Stimulated activated naive CD8-positive, alpha-beta T cell treated with anti-CD3 and anti-CD28 coated beads, Interleukin-15, Interleukin-2, amounts not matched to agents 100 ng/mL and 50 ng/mL, for 24 hours (primary cell): ENCODE measurements around the gene APOBEC4.
A peak's percentile ranks its signal among the peaks of the same experiment; 100 is the strongest.
"Not testable (repeated sequence)": the region's sequence is repeated elsewhere in the genome, so short reads cannot be mapped to it uniquely, and the experiment has no call there.

ENCODE experiments used
- H3K27ac Mint-ChIP-seq: one replicate; pipeline ENCODE4 v1.8.0; 2021; ENCODE audit warnings: mild to moderate bottlenecking, mixed read lengths
- H3K27me3 Mint-ChIP-seq: one replicate; pipeline ENCODE4 v1.8.0; 2021; ENCODE audit warnings: mixed read lengths
- H3K36me3 Mint-ChIP-seq: one replicate; pipeline ENCODE4 v1.8.0; 2021; ENCODE audit warnings: low read depth, mixed read lengths
- H3K4me1 Mint-ChIP-seq: one replicate; pipeline ENCODE4 v1.8.0; 2021; ENCODE audit warnings: low read depth, mixed read lengths
- H3K4me3 Mint-ChIP-seq: one replicate; pipeline ENCODE4 v1.8.0; 2021; ENCODE audit warnings: mild to moderate bottlenecking, mixed read lengths
- H3K9me3 Mint-ChIP-seq: one replicate; pipeline ENCODE4 v1.8.0; 2021; ENCODE audit warnings: mixed read lengths

Gene APOBEC4

DNA sequence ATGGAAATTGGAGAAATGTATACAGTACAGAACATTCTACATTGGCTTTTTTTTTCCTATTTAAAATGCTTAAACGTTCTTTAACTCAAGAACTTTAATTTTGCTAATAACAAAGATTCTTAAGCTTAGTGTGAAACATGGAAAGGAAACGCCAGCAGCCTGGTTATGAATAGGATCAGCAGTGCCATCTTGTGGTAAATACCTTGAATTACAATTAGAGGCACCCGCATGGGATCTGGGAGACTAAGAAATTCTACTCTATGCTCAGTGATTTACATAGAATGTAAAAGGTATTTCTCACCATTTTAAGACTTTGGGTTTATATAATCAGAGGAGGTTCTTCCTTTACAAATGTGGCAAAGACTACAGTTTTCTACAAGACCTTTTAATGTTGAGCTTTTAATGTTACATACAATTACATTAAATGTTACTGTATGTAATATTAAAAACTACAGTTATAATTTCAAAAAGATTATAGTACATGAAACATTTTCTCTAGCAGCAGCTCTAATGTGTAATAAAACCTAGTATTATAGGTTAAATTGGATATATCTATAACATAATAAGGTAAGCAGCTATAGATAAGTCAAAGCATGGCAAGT is 32.1 kb upstream of the APOBEC4 start:
- Mint-ChIP-seq H3K9me3 (no peaks in the 10 kb centered on the region), H3K27me3 (peaks cover 13% of the 10 kb centered on the region), H3K4me1 (peaks cover 10% of the 10 kb centered on the region), H3K27ac (no peak overlapping the region), H3K36me3 (no peaks in the 10 kb centered on the region), H3K4me3 (no peak overlapping the region)

DNA sequence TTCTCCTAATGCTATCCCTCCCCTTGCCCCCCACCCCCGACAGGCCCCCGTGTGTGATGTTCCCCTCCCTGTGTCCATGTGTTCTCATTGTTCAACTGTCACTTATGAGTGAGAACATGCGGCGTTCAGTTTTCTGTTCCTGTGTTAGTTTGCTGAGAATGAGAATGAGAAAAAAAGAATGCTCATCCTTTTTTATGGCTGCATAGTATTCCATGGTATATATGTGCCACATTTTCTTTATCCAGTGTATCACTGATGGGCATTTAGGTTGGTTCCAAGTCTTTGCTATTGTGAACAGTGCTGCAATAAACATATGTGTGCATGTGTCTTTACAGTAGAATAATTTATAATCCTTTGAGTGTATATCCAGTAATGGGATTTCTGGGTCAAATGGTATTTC is 26.2 kb upstream of the APOBEC4 start:
- H3K4me1 Mint-ChIP-seq, H3K4me3 Mint-ChIP-seq, H3K27ac Mint-ChIP-seq, H3K9me3 Mint-ChIP-seq, H3K36me3 Mint-ChIP-seq: not testable (repeated sequence)
- H3K27me3 Mint-ChIP-seq, result peaks cover 13% of the 10 kb centered on the region

DNA sequence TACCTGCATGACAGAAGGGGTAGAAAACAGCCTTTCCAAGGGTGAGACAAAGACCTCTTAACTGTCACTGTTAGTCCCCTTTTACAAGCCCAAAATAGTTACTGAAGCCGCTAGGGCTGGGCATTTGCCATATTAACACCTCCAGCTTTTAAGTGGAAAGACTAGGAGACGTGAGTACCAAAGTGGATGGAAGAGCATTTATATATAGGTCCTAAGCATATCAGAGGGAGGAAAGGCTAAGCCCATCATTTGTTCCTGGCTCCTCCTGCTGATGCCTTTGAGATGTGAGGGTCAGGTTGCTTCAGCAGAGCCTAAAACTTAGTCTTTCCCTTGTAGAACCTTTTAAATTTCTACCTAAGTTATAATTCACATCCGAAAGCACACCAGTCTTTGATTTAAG is 25.7 kb upstream of the APOBEC4 start:
- Mint-ChIP-seq H3K9me3 (no peaks in the 10 kb centered on the region), H3K27me3 (peaks cover 13% of the 10 kb centered on the region), H3K4me3 (no peak overlapping the region), H3K36me3 (no peaks in the 10 kb centered on the region), H3K4me1 (peaks cover 2% of the 10 kb centered on the region), H3K27ac (no peak overlapping the region)

DNA sequence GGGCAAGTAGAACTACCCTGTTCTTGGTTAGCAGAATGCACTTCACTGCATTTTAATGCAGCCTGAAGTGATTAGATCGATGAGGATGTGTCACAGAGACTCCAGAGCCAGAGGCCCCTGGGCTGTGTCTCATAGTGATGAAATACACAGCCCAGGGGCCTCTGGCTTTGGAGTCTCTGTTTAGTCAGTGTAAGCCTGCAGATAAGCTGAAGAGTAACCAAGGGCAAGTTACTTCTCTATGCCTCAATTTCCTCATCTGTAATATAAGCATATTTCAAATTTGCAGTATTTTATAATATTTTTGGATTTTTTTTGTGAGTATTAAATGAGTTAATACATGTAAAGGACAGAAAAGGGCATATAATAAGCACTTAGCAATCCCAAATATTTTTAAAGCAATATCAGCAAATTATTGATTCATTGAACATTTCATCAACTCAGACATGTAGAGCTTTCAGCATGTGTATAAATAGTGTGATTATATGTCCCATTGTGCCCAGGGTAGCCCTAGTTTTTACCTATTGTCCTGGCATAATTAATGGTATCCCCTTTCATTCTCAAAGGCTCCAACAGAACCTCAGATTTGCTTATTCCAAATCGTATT is 23.6 kb upstream of the APOBEC4 start:
- Mint-ChIP-seq H3K9me3 (no peaks in the 10 kb centered on the region), H3K27ac (no peak overlapping the region), H3K4me3 (no peak overlapping the region), H3K27me3 (peaks cover 7% of the 10 kb centered on the region), H3K36me3 (peaks cover 3% of the 10 kb centered on the region), H3K4me1 (no peaks in the 10 kb centered on the region)

DNA sequence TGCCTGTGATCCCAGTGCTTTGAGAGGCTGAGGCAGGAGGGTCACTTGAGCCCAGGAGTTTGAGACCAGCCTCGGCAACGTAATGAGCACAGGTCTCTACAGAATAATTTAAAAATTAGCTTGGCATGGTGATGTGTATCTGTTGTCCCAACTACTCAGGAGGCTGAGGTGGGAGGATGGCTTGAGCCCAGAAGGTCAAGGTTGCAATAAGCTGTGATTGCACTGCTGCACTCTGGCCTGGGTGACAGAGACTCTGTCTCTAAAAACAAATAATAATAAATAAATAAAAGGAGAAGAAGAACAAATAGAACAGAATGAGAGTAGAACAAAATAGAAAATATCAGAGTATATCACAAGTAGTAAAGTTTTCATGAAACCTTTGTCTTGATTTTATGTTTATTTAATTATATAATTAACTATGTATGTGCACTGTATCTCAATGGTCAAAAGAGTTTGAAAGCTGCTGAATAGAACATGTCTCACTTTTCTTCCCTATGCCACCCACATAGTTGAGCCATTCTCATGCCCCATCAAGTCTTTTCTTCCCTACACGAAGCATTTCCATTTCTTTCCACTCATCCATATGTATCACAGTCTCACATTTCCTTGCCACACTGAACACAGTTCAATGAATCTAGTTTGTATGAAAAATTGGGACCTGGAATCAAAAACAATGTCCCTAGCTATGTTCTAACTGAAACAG is 22.9 kb upstream of the APOBEC4 start:
- H3K27me3 Mint-ChIP-seq, result peaks cover 7% of the 10 kb centered on the region
- peaks cover 3% of the 10 kb centered on the region for H3K36me3 Mint-ChIP-seq
- no peaks in the 10 kb centered on the region for H3K9me3 Mint-ChIP-seq
- no peak overlapping the region for H3K4me3 Mint-ChIP-seq
- no peak overlapping the region for H3K27ac Mint-ChIP-seq
- no peaks in the 10 kb centered on the region for H3K4me1 Mint-ChIP-seq

DNA sequence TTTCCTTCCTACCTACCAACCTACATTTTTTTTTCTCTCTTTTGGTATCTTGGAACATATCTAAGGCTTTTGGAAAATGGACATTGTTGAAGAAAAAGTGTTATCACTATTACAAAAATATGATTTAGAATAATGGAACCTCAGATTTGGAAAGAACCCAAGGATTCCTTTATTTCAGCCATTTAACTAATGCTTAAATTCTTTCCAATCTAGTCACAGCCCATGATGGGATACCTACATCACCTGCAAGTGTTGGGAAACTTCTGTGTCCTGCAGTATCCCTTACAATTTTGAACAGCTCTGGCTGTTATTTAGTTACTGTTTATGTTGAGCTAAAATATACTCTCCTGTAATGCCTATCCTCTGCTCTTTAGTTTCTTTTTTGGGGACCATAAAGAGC is 22.3 kb upstream of the APOBEC4 start:
- Mint-ChIP-seq H3K36me3 (peaks cover 3% of the 10 kb centered on the region), H3K9me3 (no peaks in the 10 kb centered on the region), H3K4me1 (no peaks in the 10 kb centered on the region), H3K27ac (no peak overlapping the region), H3K27me3 (peaks cover 10% of the 10 kb centered on the region), H3K4me3 (no peak overlapping the region)

DNA sequence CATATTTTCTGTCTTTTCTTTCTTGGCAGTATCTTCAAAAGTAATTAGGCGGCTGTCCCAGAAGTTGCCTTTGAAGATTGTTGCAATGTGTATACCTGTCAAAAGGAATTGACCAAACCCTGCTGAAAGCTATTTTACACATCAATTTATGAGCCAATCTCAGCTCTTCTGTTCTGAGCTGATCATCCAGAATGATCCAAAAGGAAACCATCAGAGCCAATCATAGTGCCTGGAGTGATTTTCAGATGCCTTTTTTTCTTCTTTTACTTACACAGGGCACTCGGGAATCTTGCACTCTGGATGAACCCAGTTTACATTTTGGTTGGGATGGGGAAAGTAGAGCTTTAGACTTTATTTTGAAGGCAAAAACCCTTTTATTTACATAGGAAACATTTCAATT is 21.8 kb upstream of the APOBEC4 start:
- Mint-ChIP-seq H3K27me3 (peaks cover 10% of the 10 kb centered on the region), H3K4me3 (no peak overlapping the region), H3K9me3 (no peaks in the 10 kb centered on the region), H3K4me1 (no peaks in the 10 kb centered on the region), H3K27ac (no peak overlapping the region), H3K36me3 (peaks cover 3% of the 10 kb centered on the region)

DNA sequence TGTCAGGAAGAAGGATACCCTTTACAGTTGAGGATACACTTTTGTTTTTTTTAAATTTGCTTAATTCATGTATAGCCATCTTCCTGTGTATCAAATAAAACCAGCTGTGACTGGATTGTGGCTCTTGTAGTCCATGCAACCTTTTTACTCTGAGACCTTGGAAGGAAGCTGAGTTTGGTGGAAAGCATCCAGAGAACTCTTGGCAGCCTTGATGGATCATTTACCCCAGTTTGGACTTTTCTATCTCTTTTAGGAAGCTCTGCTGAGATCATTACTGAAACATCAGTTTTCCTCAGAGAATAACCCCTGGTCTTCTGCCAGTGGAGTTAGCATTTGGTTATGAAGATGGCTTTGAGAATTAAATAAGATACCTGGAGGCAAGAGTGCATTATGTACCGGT is 21.2 kb upstream of the APOBEC4 start:
- no peaks in the 10 kb centered on the region for H3K4me1 Mint-ChIP-seq
- H3K36me3 Mint-ChIP-seq, result peaks cover 3% of the 10 kb centered on the region
- no peaks in the 10 kb centered on the region for H3K9me3 Mint-ChIP-seq
- H3K27ac Mint-ChIP-seq, result no peak overlapping the region
- peaks cover 10% of the 10 kb centered on the region for H3K27me3 Mint-ChIP-seq
- H3K4me3 Mint-ChIP-seq, result no peak overlapping the region

DNA sequence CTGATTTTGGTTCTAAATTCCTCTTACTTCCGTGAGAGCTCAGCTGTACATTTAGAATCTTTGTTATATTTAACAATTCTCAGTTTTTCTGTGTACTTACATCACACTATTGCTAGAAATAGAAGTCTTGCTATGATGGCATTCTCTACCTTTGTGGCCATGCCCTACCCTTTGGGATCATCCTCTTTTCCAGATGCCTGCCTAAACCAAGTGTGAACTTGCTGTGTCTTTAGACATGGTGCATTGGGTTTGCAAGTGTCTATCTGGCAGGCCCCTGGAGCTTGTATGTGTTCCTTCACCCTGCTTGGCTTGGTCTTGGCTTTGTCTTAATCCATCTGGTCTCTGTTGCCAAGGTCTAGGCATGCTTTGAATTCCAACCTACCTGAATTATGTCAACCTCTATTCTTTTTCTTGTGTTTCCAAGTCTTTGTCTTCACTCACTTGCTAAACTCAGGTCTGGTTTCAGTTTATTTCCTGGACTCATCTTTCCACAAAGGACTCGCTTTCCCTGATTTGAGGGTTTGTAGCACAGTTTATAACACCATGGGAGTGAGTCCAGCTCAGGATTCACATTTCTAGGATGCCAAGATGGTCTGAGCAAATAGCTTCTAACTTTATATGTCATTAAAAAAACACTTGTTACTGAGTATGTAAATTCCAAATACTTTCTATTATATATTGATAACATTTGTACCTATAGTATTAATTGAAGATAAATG is 20.6 kb upstream of the APOBEC4 start:
- no peaks in the 10 kb centered on the region for H3K4me1 Mint-ChIP-seq
- H3K4me3 Mint-ChIP-seq, result no peak overlapping the region
- peaks cover 3% of the 10 kb centered on the region for H3K36me3 Mint-ChIP-seq
- H3K9me3 Mint-ChIP-seq, result no peaks in the 10 kb centered on the region
- H3K27me3 Mint-ChIP-seq, result peaks cover 10% of the 10 kb centered on the region
- H3K27ac Mint-ChIP-seq, result no peak overlapping the region

- H3K27ac Mint-ChIP-seq, result no peak overlapping the region
- peaks cover 3% of the 10 kb centered on the region for H3K36me3 Mint-ChIP-seq
- H3K4me3 Mint-ChIP-seq, result no peak overlapping the region
- no peaks in the 10 kb centered on the region for H3K9me3 Mint-ChIP-seq
- no peaks in the 10 kb centered on the region for H3K4me1 Mint-ChIP-seq
- H3K27me3 Mint-ChIP-seq, result peaks cover 10% of the 10 kb centered on the region
Observed at GRCh38 chr1:183670169-183670568, 17.1 kb upstream of the APOBEC4 start.

DNA sequence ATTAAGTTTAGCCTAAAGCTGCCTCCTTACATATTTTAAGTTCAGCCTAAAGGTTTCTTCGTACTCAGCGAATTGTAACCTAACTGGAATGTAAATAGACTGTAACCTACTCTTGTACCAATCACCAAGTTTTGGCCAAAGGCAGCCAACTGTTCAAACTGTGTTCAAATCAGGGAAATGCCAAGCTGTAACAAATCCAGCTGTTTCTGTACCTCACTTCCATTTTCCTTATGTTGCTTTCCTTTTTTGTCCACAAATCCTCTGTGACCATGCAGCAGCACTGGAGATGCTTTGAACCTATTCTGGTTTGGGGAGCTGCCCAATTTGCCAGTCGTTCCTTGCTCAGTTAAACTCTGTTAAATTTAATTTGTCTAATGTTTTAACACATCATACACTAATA is 3.2 kb upstream of the APOBEC4 start:
- no peaks in the 10 kb centered on the region for H3K9me3 Mint-ChIP-seq
- peaks cover 29% of the 10 kb centered on the region for H3K4me1 Mint-ChIP-seq
- H3K36me3 Mint-ChIP-seq, result no peaks in the 10 kb centered on the region
- no peak overlapping the region for H3K4me3 Mint-ChIP-seq
- H3K27ac Mint-ChIP-seq, result no peak overlapping the region
- H3K27me3 Mint-ChIP-seq, result no peaks in the 10 kb centered on the region

DNA sequence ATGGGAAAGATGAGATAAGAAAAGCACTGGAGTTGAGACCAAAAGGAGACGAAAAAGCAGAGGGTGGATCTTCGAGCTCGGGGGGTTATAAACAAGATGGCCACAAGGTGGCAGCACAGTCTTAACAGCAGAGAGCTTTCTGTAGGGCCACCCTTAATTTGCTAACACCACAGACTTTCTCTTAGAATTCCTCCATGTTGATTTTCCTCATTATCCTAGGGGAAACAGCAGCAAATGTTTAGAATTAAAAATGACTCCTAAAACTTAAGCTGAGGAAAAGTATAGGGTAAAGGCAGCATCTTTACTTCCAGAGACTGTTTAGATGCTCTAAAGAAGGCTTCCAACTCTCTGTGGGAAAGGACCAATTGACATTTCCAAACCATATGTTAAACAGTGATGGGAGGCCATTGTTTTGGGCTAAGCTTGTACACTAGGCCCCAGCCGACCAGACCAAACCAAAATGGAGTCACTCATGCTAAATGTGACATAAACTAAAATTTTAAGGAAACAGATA is 2.5 kb upstream of the APOBEC4 start:
- Mint-ChIP-seq H3K27me3 (no peaks in the 10 kb centered on the region), H3K4me1 (peaks cover 31% of the 10 kb centered on the region), H3K27ac (no peak overlapping the region), H3K4me3 (no peak overlapping the region), H3K9me3 (no peaks in the 10 kb centered on the region), H3K36me3 (no peaks in the 10 kb centered on the region)

DNA sequence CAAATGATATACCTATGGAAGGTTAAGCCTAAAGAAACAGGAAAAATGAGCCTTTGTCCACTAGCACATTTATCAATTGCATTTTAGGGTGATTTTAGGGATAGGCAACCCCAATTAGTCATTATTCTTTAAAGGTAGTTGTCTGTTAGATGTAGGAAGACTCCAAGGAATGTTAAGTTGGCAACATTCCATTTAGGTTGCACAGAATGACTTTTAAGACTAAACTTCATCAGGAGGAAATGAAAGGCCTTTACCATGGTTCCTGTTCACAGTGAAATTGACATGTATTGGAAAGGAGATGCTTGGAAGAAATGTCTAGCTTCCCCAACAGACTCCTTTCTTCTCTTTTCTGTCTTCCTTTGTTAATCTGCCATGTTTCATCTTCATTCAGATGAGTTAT is 1.6 kb upstream of the APOBEC4 start:
- no peaks in the 10 kb centered on the region for H3K9me3 Mint-ChIP-seq
- no peak overlapping the region for H3K4me3 Mint-ChIP-seq
- H3K4me1 Mint-ChIP-seq, result peaks cover 31% of the 10 kb centered on the region
- H3K27ac Mint-ChIP-seq, result no peak overlapping the region
- H3K27me3 Mint-ChIP-seq, result no peaks in the 10 kb centered on the region
- no peaks in the 10 kb centered on the region for H3K36me3 Mint-ChIP-seq

DNA sequence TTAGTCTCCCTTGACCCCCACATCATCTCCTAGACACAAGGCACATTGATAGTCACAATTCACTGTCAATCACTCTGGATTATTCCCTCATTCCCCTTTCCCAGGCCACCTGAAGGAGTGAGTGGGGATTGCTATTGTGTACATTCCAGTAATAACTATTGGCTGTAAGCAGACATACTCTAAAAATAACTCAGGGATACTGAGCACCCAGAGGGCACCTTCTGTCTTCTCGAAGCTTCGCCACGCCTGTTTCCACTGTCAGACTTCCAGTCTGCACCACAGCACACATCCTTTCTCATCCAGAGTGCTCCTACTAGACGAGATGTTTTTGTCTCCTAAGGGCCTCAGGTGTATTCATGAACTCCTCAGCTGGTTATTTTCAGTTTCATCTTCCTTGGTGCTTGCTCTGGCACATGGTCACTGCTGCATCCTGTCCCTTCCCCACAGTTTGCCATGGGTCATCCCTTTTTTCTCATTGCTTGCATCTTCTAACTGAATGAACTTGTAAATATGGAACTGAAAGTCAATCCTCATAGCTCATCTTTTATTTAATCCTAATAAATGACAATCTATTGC is 848 bp upstream of the APOBEC4 start:
- no peaks in the 10 kb centered on the region for H3K27me3 Mint-ChIP-seq
- peaks cover 31% of the 10 kb centered on the region for H3K4me1 Mint-ChIP-seq
- H3K36me3 Mint-ChIP-seq, result no peaks in the 10 kb centered on the region
- H3K27ac Mint-ChIP-seq, result peak overlapping the region; percentile 8
- no peaks in the 10 kb centered on the region for H3K9me3 Mint-ChIP-seq
- H3K4me3 Mint-ChIP-seq, result no peak overlapping the region

- no peaks in the 10 kb centered on the region for H3K27me3 Mint-ChIP-seq
- H3K36me3 Mint-ChIP-seq, result no peaks in the 10 kb centered on the region
- no peak overlapping the region for H3K4me3 Mint-ChIP-seq
- H3K4me1 Mint-ChIP-seq, result peaks cover 31% of the 10 kb centered on the region
- peak overlapping the region; percentile 8 for H3K27ac Mint-ChIP-seq
- no peaks in the 10 kb centered on the region for H3K9me3 Mint-ChIP-seq
Observed at GRCh38 chr1:183653462-183653794, 312 bp upstream of the APOBEC4 start.
